K562 (cell line): ENCODE measurements around the gene LASP1NB.

Source experiments
- ATAC-seq: fragments of 200-7000 bp; cut with Tn5 transposase; 3 replicates; pipeline ENCODE4 v1.9.1; 2020; ENCODE audit warnings: moderate library complexity
- BruUV-seq: library from RNA; stranded (reverse); fragments of 400-500 nt; replicated peaks from 2 replicates; lab custom pipeline; 2021; lab: Mats Ljungman, UMichigan
- CTCF ChIA-PET: fragments of 300-600 bp; formaldehyde crosslinking; extraction: SDS; loops from one replicate; lab custom pipeline; 2021; ENCODE audit warnings: low intra/inter-chr PET ratio; lab: Yijun Ruan, JAX
- POLR2A ChIA-PET: fragments of 300-600, 350-650 bp; sonication (Branson Sonifier 250); formaldehyde crosslinking; extraction: SDS; loops from one replicate; lab custom pipeline; 2021; ENCODE audit warnings: antibody characterized with exemption, inconsistent platforms; lab: Yijun Ruan, JAX
- DNase-seq, 4 experiments: peaks; one replicate each; pipeline versions ENCODE4 v3.0.0 to v3.0.0-alpha.2; 2011 to 2018; ENCODE audit warnings: low spot score in 3 of 4, mixed read lengths in 3 of 4; ENCODE audit errors: extremely low read depth in 1 of 4
- FAIRE-seq: peaks from 2 replicates; lab custom pipeline; 2011; peaks lifted over from hg19 to GRCh38; lab: Jason Lieb, UNC
- H2AFZ ChIP-seq: 2 replicates; pipeline ENCODE4 v1.6.0; 2011; ENCODE audit warnings: low read depth, low read length, control low read depth, inconsistent platforms
- H3K27ac ChIP-seq: fragments of 200-600 bp; 3 replicates; pipeline ENCODE4 v1.8.0; 2011; ENCODE audit warnings: low read depth, mild to moderate bottlenecking, control low read depth, inconsistent platforms, low read length, moderate library complexity, mixed read lengths; ENCODE audit errors: extremely low read depth
- H3K27me3 ChIP-seq, 2 experiments: fragments of 300-600 bp in 1 of 2; 2 replicates in 1 of 2; 3 replicates in 1 of 2; pipeline versions ENCODE4 v1.6.0 to v1.8.0; 2011; ENCODE audit warnings: inconsistent platforms in 2 of 2, low read length in 2 of 2, mild to moderate bottlenecking in 1 of 2, mixed read lengths in 1 of 2, moderate library complexity in 1 of 2; ENCODE audit not compliant: control insufficient read depth in 2 of 2, insufficient read depth in 2 of 2
- H3K36me3 ChIP-seq: fragments of 300-600 bp; 3 replicates; pipeline ENCODE4 v1.8.0; 2011; ENCODE audit warnings: mild to moderate bottlenecking, low read length, inconsistent platforms; ENCODE audit not compliant: control insufficient read depth, insufficient read depth
- H3K4me1 ChIP-seq, 2 experiments: fragments of 200-600 bp in 1 of 2; replicated peaks in 1 of 2; 2 replicates in 1 of 2; 3 replicates in 1 of 2; pipeline versions ENCODE4 v1.5.1 to v1.8.0; 2011; ENCODE audit warnings: inconsistent platforms in 2 of 2, low read length in 2 of 2, mild to moderate bottlenecking in 1 of 2, mixed read lengths in 1 of 2, moderate library complexity in 1 of 2; ENCODE audit not compliant: control insufficient read depth in 2 of 2, insufficient read depth in 2 of 2
- H3K4me2 ChIP-seq: 2 replicates; pipeline ENCODE4 v1.6.1; 2011; ENCODE audit warnings: low read length, control low read depth, inconsistent platforms, mixed read lengths; ENCODE audit not compliant: insufficient read depth
- H3K4me3 ChIP-seq: fragments of 200-600 bp; sonication (generic), shearing (Covaris generic); 2 replicates; pipeline ENCODE4 v1.5.1; 2016; ENCODE audit warnings: control low read depth, inconsistent platforms
- H3K79me2 ChIP-seq: fragments of 200-600 bp; 3 replicates; pipeline ENCODE4 v1.8.0; 2011; ENCODE audit warnings: low read length, inconsistent platforms; ENCODE audit not compliant: control insufficient read depth, insufficient read depth
- H3K9ac ChIP-seq, 2 experiments: 2 replicates each; pipeline versions ENCODE4 v1.6.0 to v1.6.1; 2011; ENCODE audit warnings: low read depth in 2 of 2, low read length in 2 of 2, control low read depth in 1 of 2, inconsistent platforms in 1 of 2, mild to moderate bottlenecking in 1 of 2, mixed read lengths in 1 of 2; ENCODE audit not compliant: insufficient read depth in 1 of 2
- H3K9me1 ChIP-seq: one replicate; pipeline ENCODE4 v1.6.0; 2011; ENCODE audit warnings: inconsistent platforms, mild to moderate bottlenecking, low read length, moderate library complexity; ENCODE audit not compliant: control insufficient read depth, insufficient read depth
- H3K9me3 ChIP-seq: replicated peaks from 2 replicates; pipeline ENCODE4 v1.5.1; 2011; ENCODE audit warnings: low read depth, low read length, inconsistent platforms; ENCODE audit not compliant: control insufficient read depth, insufficient read depth
- H4K20me1 ChIP-seq: replicated peaks from 2 replicates; pipeline ENCODE4 v1.6.1; 2011; ENCODE audit warnings: low read length, inconsistent platforms, mixed read lengths; ENCODE audit not compliant: control insufficient read depth, insufficient read depth
- EHMT2 ChIP-seq: fragments of 450-650 bp; IDR thresholded peaks from 2 replicates; pipeline ENCODE4 v1.6.1; 2018; ENCODE audit warnings: antibody characterized with exemption
- GATA2 ChIP-seq: sonication (generic); formaldehyde crosslinking; IDR thresholded peaks from 2 replicates; pipeline ENCODE4 v1.4.0; 2020; ENCODE audit warnings: mild to moderate bottlenecking, missing genetic modification reagents
- ZNF449 ChIP-seq: fragments of 250-450 bp; sonication (Bioruptor Pico); IDR thresholded peaks from 2 replicates; pipeline ENCODE4 v1.8.0; 2022; ENCODE audit warnings: moderate library complexity, mild to moderate bottlenecking, inconsistent platforms
- ZNF76 ChIP-seq: fragments of 250-450 bp; sonication (Bioruptor Pico); IDR thresholded peaks from 2 replicates; pipeline ENCODE4 v1.4.0; 2020; ENCODE audit warnings: mild to moderate bottlenecking, moderate library complexity, borderline replicate concordance
- WGBS: fragments of 100-300 bp; shearing (Covaris generic); methylation state at CpG from one replicate; pipeline ENCODE4 v1.1.6; 2016; ENCODE audit warnings: low coverage, mixed read lengths; ENCODE audit not compliant: insufficient coverage; ENCODE audit errors: missing lambda C conversion rate; 5-methylcytosine and 5-hydroxymethylcytosine counted together
- in situ Hi-C: fragments of 300-500 bp; cut with MboI; formaldehyde crosslinking; loops from 4 replicates; pipeline ENCODE4 v1.15.0; 2018; ENCODE audit warnings: inconsistent platforms, mixed read lengths
- intact Hi-C: fragments of 100-400 bp; cut with micrococcal nuclease; formaldehyde crosslinking; loops from 2 replicates; pipeline ENCODE4 v1.14.2; 2022

The LASP1NB gene

DNA sequence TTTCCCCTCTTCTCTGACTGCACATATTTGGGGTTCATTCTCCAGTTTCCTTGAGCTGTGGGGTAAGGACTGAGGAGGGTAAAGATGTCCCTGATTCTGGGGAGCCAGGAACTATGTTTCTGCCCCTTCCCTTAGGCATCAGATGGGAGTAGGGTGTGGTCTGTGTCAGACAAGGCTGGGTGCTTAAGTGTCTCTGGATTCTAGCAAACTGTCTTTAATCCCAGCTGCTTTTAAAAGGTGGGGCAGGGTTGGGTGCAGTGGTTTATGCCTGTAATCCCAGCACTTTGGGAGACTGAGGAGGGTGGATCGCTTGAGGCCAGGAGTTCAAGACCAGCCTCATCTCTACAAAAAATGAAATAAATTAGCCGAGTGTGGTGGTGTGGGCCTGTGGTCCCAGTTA is 42.5 kb upstream of the LASP1NB start:
- Histone ChIP-seq H3K27me3 (no peaks in the 10 kb centered on the region), H3K36me3 (peaks cover 87% of the 10 kb centered on the region), H3K79me2 (peaks cover 67% of the 10 kb centered on the region), H3K4me2 (no peak overlapping the region), H3K9ac (peak overlapping the region in 1 of 2 experiments; percentile 55; a peak in 1 of 4 replicates), H3K9me3 (no peaks in the 10 kb centered on the region), H3K4me1 (peaks cover 9 to 11% of the 10 kb centered on the region in 2 experiments; a peak in 4 of 5 replicates), H4K20me1 (peaks cover 38% of the 10 kb centered on the region), H3K4me3 (no peak overlapping the region), H3K27ac (no peak overlapping the region), H2AFZ (no peak overlapping the region), H3K9me1 (peaks cover 3% of the 10 kb centered on the region)
- intact Hi-C loops, result no loop called here
- TF ChIP-seq ZNF76 (CRISPR knock-in tag), result no peak
- DNase-seq (no peak), ATAC-seq (no peak), FAIRE-seq (no peak)
- in situ Hi-C loops, result no loop called here
- no TSS peak for BruUV-seq
- ChIA-PET CTCF (no interaction called here), POLR2A (interaction anchor here (0.7 to 3.5 kb wide), 2 partner anchors 11 to 204 kb away, joined by 3 to 24 read pairs; no protein-coding TSS in a partner anchor)
- 100% methylated on average over 2 of the region's 2 CpGs for WGBS

GRCh38 chr17:38883592-38884526 is 41.6 kb upstream of the LASP1NB start:
- H3K27ac ChIP-seq, result no peak overlapping the region
- 88% methylated on average over 12 of the region's 19 CpGs for WGBS
- no peak for ATAC-seq
- H3K9ac ChIP-seq, result peak overlapping the region in 1 of 2 experiments; percentile 78; a peak in 2 of 4 replicates
- ChIA-PET POLR2A (interaction anchor here (0.6 to 1.6 kb wide), 4 partner anchors 10 to 136 kb away, joined by 3 to 10 read pairs (median 4); no protein-coding TSS in a partner anchor), CTCF (no interaction called here)
- no peak for FAIRE-seq
- peaks cover 65% of the 10 kb centered on the region for H3K79me2 ChIP-seq
- H3K9me1 ChIP-seq, result peaks cover 6% of the 10 kb centered on the region
- H3K4me1 ChIP-seq, result peaks cover 9 to 11% of the 10 kb centered on the region in 2 experiments; a peak in 4 of 5 replicates
- no TSS peak for BruUV-seq
- H3K4me2 ChIP-seq, result no peak overlapping the region
- intact Hi-C loops (no loop called here), in situ Hi-C loops (no loop called here)
- H2AFZ ChIP-seq, result no peak overlapping the region
- H3K27me3 ChIP-seq, result no peaks in the 10 kb centered on the region
- H3K9me3 ChIP-seq, result no peaks in the 10 kb centered on the region
- peaks cover 33% of the 10 kb centered on the region for H4K20me1 ChIP-seq
- DNase-seq, result no peak
- no peak overlapping the region for H3K4me3 ChIP-seq
- H3K36me3 ChIP-seq, result peaks cover 86% of the 10 kb centered on the region; the same call in 2 of the 3 replicates
- TF ChIP-seq EHMT2, result no peak
- TF ChIP-seq GATA2 (CRISPR knock-in tag), result no peak
- TF ChIP-seq ZNF449 (CRISPR knock-in tag), result no peak
